K562 (cell line): ENCODE data around the gene BMPR2. TPM values are rescaled to one million over a fixed set of nuclear protein-coding genes. Genes with fewer than 3 reads are reported as not detected.
A peak's percentile ranks its signal among the peaks of the same experiment; 100 is the strongest.

Experiments
- ARID1B ChIP-seq: fragments of 450-650 bp; IDR thresholded peaks from 2 replicates; pipeline ENCODE4 v1.6.1; 2016; ENCODE audit warnings: antibody characterized with exemption, mild to moderate bottlenecking, inconsistent platforms
- BACH1 ChIP-seq: fragments of 200-800 bp; sonication (Bioruptor generic); IDR thresholded peaks from 2 replicates; pipeline ENCODE4 v1.6.1; 2016; ENCODE audit warnings: missing genetic modification characterization, missing compliant biosample characterization
- CC2D1A ChIP-seq: fragments of 450-650 bp; IDR thresholded peaks from 2 replicates; pipeline ENCODE4 v1.6.1; 2017; ENCODE audit warnings: mild to moderate bottlenecking
- CCAR2 ChIP-seq: fragments of 200-400 bp; formaldehyde crosslinking; IDR thresholded peaks from 2 replicates; pipeline ENCODE4 v1.6.1; 2017; ENCODE audit warnings: mild to moderate bottlenecking, low read depth, low read length
- CHAMP1 ChIP-seq: fragments of 450-650 bp; IDR thresholded peaks from 2 replicates; pipeline ENCODE4 v1.6.1; 2016; ENCODE audit warnings: mild to moderate bottlenecking
- CSDE1 ChIP-seq, 2 experiments: fragments of 450-650 bp; IDR thresholded peaks; 2 replicates each; pipeline ENCODE4 v1.6.1; 2016; ENCODE audit warnings: mild to moderate bottlenecking in 1 of 2
- EP300 ChIP-seq: IDR thresholded peaks from 2 replicates; pipeline ENCODE4 v1.6.1; 2012; ENCODE audit warnings: low read length, improper control_type of control experiment
- FOXJ3 ChIP-seq: sonication (generic); formaldehyde crosslinking; IDR thresholded peaks from 2 replicates; pipeline ENCODE4 v1.4.0; 2020; ENCODE audit warnings: mild to moderate bottlenecking, missing genetic modification reagents
- GATAD2B ChIP-seq: fragments of 450-650 bp; IDR thresholded peaks from 2 replicates; pipeline ENCODE4 v1.6.1; 2017; ENCODE audit warnings: mild to moderate bottlenecking, borderline replicate concordance
- HES1 ChIP-seq: fragments of 450-650 bp; IDR thresholded peaks from 2 replicates; pipeline ENCODE4 v1.6.1; 2016; ENCODE audit warnings: low read depth, mild to moderate bottlenecking, moderate library complexity
- HLTF ChIP-seq: fragments of 450-650 bp; IDR thresholded peaks from 2 replicates; pipeline ENCODE4 v1.6.1; 2016
- KLF16 ChIP-seq: IDR thresholded peaks from 2 replicates; pipeline ENCODE4 v1.6.1; 2016; ENCODE audit warnings: antibody characterized with exemption
- MAZ ChIP-seq, 2 experiments: fragments of 450-650 bp in 1 of 2; sonication (generic) in 1 of 2; formaldehyde crosslinking; IDR thresholded peaks in 1 of 2; conservative IDR thresholded peaks in 1 of 2; 2 replicates each; pipeline versions ENCODE4 v1.4.0 to v1.5.0; 2020; ENCODE audit warnings: mild to moderate bottlenecking in 1 of 2, missing genetic modification reagents in 1 of 2
- MIER1 ChIP-seq: fragments of 450-650 bp; IDR thresholded peaks from 2 replicates; pipeline ENCODE4 v1.6.1; 2016; ENCODE audit warnings: antibody characterized with exemption, mild to moderate bottlenecking, low read depth
- MTA2 ChIP-seq: fragments of 450-650 bp; IDR thresholded peaks from 2 replicates; pipeline ENCODE4 v1.6.1; 2016; ENCODE audit warnings: low read depth
- MYBL2 ChIP-seq, 2 experiments: fragments of 450-650 bp in 1 of 2; sonication (generic) in 1 of 2; formaldehyde crosslinking in 1 of 2; IDR thresholded peaks; 2 replicates each; pipeline versions ENCODE4 v1.6.1 to v1.8.1; 2017 to 2022; ENCODE audit warnings: borderline replicate concordance in 1 of 2, inconsistent platforms in 1 of 2, low read depth in 1 of 2, mild to moderate bottlenecking in 1 of 2, missing genetic modification reagents in 1 of 2, moderate library complexity in 1 of 2
- PML ChIP-seq: IDR thresholded peaks from 2 replicates; pipeline ENCODE4 v1.6.1; 2012; ENCODE audit warnings: low read length, inconsistent platforms
- SIX5 ChIP-seq, 2 experiments: IDR thresholded peaks; 2 replicates each; pipeline ENCODE4 v1.6.1; 2011; ENCODE audit warnings: low read length in 2 of 2, borderline replicate concordance in 1 of 2, low read depth in 1 of 2, mild to moderate bottlenecking in 1 of 2, moderate library complexity in 1 of 2; ENCODE audit not compliant: insufficient read depth in 1 of 2
- SRF ChIP-seq, 2 experiments: fragments of 250-450, 450-650 bp in 1 of 2; sonication (Bioruptor Pico) in 1 of 2; sonication (generic) in 1 of 2; formaldehyde crosslinking; IDR thresholded peaks; 2 replicates each; pipeline versions ENCODE4 v1.5.0 to v1.5.1; 2020 to 2022; ENCODE audit warnings: mild to moderate bottlenecking in 1 of 2, missing genetic modification reagents in 1 of 2
- STAT5B ChIP-seq: fragments of 250-450 bp; sonication (Bioruptor Pico); IDR thresholded peaks from 2 replicates; pipeline ENCODE4 v1.8.0; 2021; ENCODE audit warnings: mild to moderate bottlenecking, inconsistent platforms
- TAL1 ChIP-seq: fragments of 450-650 bp; IDR thresholded peaks from 2 replicates; pipeline ENCODE4 v1.6.1; 2016; ENCODE audit warnings: mild to moderate bottlenecking
- TEAD2 ChIP-seq: fragments of 450-650 bp; IDR thresholded peaks from 2 replicates; pipeline ENCODE4 v1.6.1; 2016; ENCODE audit warnings: missing genetic modification characterization, control low read depth, missing compliant biosample characterization
- ZBTB17 ChIP-seq: fragments of 450-650 bp; formaldehyde crosslinking; IDR thresholded peaks from 2 replicates; pipeline ENCODE4 v1.4.0; 2020; ENCODE audit warnings: mild to moderate bottlenecking
- ZBTB2 ChIP-seq: fragments of 450-650 bp; IDR thresholded peaks from 2 replicates; pipeline ENCODE4 v1.6.1; 2016; ENCODE audit warnings: antibody characterized with exemption
- ZNF146 ChIP-seq: IDR thresholded peaks from one replicate; pipeline ENCODE4 v1.6.1; 2018; ENCODE audit warnings: missing compliant biosample characterization; ENCODE audit not compliant: unreplicated experiment
- ZNF224 ChIP-seq: sonication (generic); formaldehyde crosslinking; IDR thresholded peaks from 2 replicates; pipeline ENCODE4 v1.8.0; 2022; ENCODE audit warnings: mild to moderate bottlenecking, missing genetic modification reagents
- ZNF511 ChIP-seq: sonication (generic); formaldehyde crosslinking; IDR thresholded peaks from 2 replicates; pipeline ENCODE4 v1.8.0; 2022; ENCODE audit warnings: mild to moderate bottlenecking, missing genetic modification reagents
- ZNF77 ChIP-seq: fragments of 250-450 bp; sonication (Bioruptor Pico); IDR thresholded peaks from 2 replicates; pipeline ENCODE4 v1.5.0; 2020
- polyA plus RNA-seq, 8 experiments: library from polyadenylated mRNA; depleted of rRNA in 4 of 8; stranded (reverse) in 5 of 8; unstranded in 3 of 8; fragments of >200 nt; fragmentation: Nextera tagmentation in 2 of 8; fragmentation: Illumina TruSeq in 1 of 8; extraction: Ambion mirVana in 2 of 8; extraction: Trizol in 1 of 8; gene quantifications; 2 replicates each; pipeline versions ENCODE4 v1.2.1 to v1.2.3, GENCODE V29; 2011 to 2014; ENCODE audit warnings: inconsistent platforms in 1 of 8, missing spikeins in 1 of 8
- total RNA-seq, 7 experiments: library from RNA; depleted of rRNA in 6 of 7; stranded (reverse); fragments of >200 nt in 6 of 7; fragmentation: Illumina TruSeq in 2 of 7; extraction: Trizol in 2 of 7; gene quantifications; 2 replicates each; pipeline versions ENCODE4 v1.2.1 to v1.2.3, GENCODE V29; 2011 to 2021; ENCODE audit warnings: low replicate concordance in 1 of 7

The BMPR2 gene
- total and polyA plus RNA-seq, 9 of the 15 experiments (the other 6 are each of a cell fraction or from before 2014, with no cell fraction given), result 0.73 to 5.0 (median 3.3) TPM

- TF ChIP-seq SIX5 (IDR thresholded peaks at IDR 0.05; ENCODE audit: borderline replicate concordance in 1 of 2, insufficient read depth in 1 of 2, low read depth in 1 of 2, low read length in 2 of 2) (no peak), FOXJ3 (CRISPR knock-in tag) (no peak), KLF16 (peak; percentile 73), TEAD2 (no peak), PML (0 out of 2 replicates have a peak, but pooled peaks have one; percentile 62), CSDE1 (IDR thresholded peaks at IDR 0.05) (no peak), ZNF77 (CRISPR knock-in tag) (no peak), ZNF224 (CRISPR knock-in tag) (no peak), ARID1B (peak; percentile 87), CCAR2 (no peak), TAL1 (peak; percentile 76), CHAMP1 (no peak), SRF (CRISPR knock-in tag; IDR thresholded peaks at IDR 0.05) (no peak), CC2D1A (no peak), HES1 (no peak), ZBTB17 (CRISPR knock-in tag) (no peak), ZNF511 (CRISPR knock-in tag) (no peak), BACH1 (tag) (no peak), MIER1 (no peak), STAT5B (CRISPR knock-in tag) (no peak), MAZ (CRISPR knock-in tag; conservative IDR thresholded peaks at IDR 0.05 in 1 of 2, IDR thresholded peaks at IDR 0.05 in 1 of 2) (no peak), ZNF146 (CRISPR knock-in tag) (no peak), ZBTB2 (no peak), EP300 (peak; percentile 73), MYBL2 (IDR thresholded peaks at IDR 0.05; ENCODE audit: low read depth) (no peak), MYBL2 (CRISPR knock-in tag; IDR thresholded peaks at IDR 0.05; ENCODE audit: borderline replicate concordance) (no peak), HLTF (no peak), GATAD2B (no peak; the same call in 1 of the 2 replicates), MTA2 (peak; percentile 49)
Observed at GRCh38 chr2:202442882-202443281, 66.8 kb downstream of the BMPR2 start (continued).
